NCI-H2227 treated with DMSO at 0.1 percent for 48 hours (cell line): Measurements from ENCODE around the gene HDGFL2.
A peak's percentile ranks its signal among the peaks of the same experiment; 100 is the strongest.

ENCODE experiments used
- DNase-seq: peaks from one replicate; lab custom pipeline; 2025; lab: John Stamatoyannopoulos, UW

Gene HDGFL2

DNA sequence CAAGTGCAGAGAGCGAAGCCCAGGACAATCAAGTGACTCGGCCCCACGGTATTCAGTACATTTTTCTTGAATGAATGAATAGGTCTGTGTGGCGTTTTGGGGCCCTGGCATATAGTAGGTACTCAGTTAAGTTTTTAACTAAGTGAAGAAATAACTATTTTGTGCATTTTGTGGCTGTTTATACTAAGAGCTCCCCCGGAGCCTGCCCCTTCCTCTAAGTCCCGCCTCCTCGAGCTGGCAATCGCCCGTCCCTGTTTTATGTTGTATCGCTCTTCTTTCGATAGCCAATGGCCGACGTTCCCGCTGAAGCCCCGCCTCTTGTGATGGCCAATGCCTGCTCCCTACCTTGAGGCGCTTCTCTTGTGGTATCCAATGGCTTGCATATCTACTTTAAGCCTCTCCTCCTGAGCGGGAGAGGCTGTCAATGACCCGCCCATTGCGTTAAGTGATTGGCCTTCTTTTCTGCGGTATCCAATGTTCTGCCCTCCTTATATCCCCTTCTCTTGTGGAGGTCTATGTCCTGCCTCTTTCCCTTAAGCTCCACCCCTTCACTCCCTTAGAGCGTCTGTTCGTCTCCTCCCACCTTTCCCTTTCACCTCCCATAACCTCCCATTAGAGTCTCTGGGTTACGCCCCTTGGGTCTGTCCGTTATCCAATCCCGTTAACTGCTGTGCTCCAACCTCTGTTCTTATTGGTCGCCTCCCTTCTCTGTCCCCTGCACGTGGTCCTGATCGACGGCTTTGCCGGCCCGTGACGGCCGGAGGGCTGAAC, 509 bp upstream of the HDGFL2 start:
- DNase-seq: peak; percentile 99

DNA sequence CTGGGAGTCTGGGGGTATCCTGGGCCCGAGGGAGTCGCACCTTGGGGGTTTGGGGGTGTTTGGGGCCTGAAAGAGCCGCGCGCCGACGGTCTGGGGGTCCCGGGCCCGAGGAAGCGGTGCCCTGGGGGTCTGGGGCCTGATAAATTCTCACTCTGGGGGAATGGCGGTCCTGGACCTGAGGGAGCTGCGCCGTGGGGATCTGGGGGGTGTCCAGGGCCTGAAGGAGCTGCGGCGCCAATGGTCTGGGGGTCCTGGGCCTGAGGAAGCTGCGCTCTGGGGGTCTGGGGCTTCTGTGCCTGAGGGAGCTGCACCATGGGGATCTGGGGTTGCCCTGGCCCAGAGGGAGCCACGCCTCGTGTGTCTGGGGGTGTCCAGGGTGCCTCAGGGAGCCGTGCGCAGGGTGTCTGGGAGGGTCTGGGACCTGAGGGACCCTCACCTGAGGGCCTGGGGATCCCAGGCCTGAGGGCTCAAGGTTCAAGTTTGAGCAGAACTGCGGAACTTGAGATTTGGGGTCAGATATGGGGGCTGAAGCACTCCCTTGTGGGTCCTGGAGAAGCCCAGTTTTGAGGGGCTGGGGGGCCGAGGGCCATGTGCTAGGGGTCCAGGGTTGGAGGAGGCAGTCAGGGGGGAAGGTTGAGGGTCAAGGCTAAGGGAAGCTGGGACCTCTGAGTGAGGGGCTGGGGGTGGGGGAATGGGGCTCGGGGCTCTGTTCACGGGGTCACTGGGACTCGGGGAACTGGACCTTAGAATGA, 1.1 kb downstream of the HDGFL2 start:
- no peak for DNase-seq

DNA sequence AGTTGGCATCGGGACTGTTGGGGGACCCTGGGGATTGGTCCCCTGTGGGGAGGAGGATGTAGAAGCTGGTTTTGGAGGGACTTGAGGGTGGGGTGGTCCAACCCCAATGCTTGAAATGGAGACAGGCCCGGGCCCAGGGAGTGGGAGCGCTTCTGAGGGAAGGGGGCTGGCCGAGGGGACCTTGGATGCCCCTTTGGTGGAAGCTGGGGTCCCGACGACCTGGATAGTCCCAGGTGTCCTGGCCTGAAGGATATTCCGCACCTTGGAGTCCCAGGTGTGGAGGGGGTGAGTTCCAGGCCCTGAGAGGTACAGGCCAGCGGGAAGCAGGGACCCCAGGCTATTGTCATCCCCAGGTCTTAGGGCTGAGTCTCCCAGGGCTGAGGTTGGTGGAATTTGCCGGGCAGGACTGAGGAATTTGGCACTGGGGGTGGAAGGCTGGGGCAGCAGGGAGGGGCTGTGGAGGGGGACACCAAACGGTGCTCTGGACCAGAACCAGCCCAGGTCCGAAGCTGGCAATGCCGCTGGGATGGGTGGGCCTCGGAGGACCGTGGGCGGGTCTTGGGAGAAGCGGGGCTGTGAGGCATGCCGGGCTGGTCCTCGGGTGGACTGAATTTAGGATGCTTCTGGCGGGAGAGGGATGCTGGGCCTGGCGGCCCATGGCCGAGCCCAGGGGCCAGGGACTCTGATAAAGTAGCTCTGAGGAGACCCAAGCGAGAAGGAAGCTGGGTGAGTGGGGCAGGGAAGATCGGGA, 1.8 kb downstream of the HDGFL2 start:
- DNase-seq: no peak

DNA sequence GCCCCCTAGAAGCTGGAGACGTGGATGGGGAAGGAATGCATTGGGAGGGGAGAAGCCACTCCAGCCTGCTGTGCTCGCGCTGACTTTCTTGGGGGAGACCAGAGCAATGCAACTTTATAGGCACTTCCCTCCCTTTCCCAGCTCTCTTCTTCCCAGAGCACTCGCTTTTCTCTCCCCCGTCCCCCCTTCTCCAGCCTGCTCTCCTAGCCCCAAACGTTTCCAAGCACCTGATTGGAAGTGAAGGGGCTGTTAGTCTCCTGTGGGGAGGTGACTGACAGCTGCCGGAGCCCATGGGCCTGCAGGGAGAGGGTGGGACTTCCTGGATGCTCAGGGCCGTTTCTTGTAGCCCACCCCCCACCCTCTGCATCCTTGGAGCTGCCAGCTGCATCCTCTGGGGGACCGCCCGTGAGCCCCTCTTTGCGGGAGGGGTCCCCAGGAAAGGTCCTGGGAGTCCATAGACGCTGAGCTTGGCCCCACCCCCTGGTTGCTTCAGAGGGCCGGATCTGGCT, 2.5 kb downstream of the HDGFL2 start:
- DNase-seq: peak; percentile 74

DNA sequence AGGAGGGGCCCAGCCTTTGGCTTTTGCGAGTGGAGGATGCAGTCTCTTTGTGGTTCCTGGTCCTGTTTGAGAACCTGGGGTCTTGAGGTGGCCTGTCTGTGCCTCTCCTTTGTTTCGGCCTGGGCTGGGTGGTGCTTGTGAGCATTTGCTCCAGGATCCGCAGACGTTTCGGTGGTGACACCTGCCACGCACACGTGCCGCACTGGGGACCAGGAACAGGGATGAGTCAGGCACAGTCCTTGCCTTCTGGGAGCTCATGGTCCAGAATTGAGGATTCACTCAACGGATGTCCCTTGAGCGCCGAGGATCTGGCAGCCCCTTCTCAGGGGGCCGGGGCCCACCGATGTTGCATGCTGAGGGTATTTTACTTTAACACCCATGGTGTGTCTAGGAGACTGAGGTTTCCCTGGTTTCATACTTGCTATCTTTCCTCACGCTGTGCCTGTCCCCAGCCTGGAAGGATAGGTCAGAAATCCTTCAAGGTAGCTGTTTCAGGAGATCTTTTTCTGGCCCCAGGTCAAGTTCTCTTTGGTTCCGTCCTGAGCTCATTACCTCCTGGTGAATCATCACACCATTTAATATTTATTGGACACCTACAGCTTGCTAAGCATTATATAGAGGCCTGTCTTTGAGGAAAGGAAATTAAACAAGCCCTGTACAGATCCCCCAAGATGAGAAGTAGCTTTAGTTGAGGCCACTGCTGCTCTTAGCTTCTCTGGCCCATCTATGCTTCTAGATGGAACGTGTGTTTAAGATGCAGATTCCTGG, 5.1 kb downstream of the HDGFL2 start:
- no peak for DNase-seq

DNA sequence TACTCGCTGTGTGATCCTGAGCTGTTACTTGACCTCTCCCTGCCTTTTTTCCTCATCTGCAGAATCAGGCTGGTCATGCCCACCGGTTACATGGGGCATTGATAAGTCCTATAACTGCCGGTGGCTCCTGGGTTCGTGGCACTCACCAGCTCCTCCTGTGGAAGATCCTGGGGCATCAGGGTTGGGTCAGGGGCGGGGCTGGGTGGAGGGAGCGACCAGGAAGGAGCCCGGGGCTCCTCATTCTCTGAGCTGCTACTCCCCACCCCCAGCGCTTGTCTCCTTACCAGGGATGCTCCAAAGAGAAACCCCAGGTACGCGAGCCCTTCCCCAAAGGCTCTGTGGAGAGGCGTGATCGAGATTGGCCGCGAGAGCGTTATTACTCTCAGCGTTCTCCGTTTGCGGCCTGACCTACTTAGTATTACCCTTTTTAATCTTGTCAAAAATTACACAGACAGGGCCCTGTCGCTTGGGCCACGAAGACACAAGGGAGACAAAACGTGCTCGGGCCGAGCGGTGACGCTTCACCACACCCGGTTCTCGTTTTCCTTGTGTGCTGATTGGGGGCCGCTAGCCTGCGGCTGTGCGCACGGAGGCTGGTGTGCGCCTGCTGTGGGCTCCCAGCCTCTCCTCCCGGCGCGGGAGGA, 10.7 kb downstream of the HDGFL2 start:
- DNase-seq: no peak

DNA sequence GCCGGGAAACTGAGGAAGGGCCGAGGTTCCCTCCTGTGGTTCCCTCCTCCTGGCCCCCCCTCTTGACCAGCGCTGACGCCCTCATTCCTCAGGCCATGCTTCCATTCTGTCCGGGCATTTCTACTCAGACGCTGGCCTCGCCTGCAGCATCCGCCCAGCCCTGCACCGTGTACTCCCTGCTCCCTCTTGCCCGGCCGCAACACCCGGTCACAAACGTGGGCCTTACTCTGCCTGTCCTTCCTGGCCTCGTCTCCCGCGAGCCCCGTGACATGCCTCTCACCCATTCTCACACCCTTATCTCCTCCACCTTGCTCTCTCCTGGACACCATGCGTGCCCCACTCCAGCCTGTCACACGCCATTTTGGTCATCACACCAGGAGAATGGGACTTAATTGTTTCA, 11.3 kb downstream of the HDGFL2 start:
- DNase-seq: no peak

DNA sequence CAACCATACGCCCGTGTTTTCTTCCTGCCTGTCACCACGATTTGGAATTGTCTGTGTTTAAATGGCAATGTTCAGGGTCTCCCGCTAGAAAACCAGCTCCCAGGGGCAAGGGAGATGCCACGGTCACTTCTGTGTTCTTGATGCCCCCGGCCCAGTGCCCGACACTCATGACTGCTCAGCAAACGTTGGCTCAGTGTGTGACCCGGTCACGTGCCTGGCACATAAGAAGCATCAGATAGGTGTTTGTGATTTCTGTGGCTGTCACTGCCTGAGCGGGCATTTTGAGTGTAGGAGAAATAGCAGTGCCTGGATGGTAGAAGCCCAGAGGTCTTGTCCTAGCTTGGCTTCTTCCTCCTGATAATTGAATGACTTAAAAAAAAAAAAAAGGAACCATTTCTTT, 15.5 kb downstream of the HDGFL2 start:
- DNase-seq: no peak

DNA sequence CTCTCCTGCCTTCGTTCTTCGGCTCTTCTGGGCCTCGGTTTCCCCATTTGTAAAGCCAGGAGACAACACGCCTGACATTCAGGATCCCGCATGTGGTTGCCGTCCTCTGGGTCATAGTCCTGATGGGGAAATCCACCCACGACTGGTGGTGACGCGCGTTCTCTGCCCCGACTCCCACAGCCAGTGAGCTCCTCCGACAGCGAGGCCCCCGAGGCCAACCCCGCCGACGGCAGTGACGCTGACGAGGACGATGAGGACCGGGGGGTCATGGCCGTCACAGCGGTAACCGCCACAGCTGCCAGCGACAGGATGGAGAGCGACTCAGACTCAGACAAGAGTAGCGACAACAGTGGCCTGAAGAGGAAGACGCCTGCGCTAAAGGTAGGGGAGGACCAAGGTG, 16.4 kb downstream of the HDGFL2 start:
- DNase-seq: no peak

DNA sequence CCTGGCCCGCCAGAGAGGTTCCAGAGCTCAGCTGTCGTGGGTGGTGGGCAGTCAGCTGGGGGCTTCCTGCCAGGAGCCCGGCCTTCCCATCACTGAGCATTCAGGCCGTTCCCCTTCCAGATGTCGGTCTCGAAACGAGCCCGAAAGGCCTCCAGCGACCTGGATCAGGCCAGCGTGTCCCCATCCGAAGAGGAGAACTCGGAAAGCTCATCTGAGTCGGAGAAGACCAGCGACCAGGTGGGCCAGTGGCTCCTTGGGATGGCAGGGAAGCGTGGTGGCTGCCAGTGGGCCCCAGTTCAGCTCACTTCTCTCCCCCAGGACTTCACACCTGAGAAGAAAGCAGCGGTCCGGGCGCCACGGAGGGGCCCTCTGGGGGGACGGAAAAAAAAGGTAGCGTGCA, 19.3 kb downstream of the HDGFL2 start:
- DNase-seq: no peak

DNA sequence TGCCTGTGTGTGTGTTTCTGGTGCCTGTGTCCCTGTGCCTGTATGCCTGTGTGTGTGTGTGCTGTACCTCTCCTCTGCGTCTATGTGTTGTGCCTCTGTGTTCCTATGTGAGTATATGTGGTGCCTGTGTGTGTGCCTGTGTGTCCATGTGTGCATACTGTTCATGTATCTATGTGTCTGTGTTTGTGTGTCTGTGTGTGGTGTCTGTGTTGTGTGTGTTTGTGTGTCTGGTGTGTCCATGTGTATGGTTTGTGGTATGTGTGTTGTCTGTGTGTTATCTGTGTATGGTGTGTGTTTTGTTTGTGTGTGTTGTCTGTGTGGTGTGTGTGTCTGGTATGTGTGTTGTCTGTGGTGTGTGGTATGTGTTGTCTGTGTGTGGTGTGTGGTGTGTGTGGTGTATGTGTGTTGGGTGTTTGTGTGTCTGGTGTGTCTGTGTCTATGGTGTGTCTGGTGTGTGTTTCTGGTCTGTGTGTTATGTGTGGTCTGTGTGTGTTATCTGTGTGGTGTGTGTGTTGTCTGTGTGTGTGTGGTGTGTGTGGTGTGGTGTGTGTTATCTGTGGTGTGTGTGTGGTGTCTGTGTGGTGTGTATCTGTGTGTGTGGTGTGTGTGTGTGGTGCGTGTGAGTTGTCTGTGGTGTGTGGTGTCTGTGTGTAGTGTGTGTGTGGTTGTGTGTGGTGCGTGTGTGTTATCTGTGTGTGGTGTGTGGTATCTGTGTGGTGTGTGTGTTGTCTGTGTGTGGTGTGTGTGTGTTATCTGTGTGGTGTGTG, 20.4 kb downstream of the HDGFL2 start:
- DNase-seq: no peak

DNA sequence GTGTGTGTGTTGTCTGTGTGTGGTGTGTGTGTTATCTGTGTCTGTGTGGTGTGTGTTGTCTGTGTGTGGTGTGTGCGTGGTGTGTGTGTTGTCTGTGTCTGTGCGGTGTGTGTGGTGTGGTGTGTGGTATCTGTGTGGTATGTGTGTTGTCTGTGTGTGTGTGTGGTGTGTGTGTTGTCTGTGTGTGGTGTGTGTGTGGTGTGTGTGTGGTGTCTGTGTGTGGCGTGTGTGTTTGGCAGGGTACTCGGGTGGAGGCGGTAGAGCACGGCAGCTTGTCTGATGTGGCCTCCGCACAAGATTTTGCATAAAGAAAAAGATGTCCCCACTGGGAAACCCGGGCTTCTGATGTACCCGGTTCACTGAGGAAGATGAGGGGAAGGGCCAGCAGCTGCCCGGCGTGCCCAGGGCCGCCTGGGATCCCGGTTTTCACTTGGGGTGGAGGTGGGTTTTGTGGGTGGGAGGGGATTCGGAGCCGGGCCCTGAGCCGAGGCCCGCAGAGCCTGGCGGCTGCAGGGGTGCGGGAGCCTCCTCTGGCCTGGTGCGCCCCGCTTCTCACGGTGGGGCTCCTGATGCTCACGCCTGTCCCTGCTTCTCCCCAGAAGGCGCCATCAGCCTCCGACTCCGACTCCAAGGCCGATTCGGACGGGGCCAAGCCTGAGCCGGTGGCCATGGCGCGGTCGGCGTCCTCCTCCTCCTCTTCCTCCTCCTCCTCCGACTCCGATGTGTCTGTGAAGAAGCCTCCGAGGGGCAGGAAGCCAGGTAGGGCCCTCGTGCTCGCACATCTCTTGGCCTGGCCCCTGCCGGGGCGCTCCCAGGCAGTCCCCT, 21.2 kb downstream of the HDGFL2 start:
- DNase-seq: no peak

DNA sequence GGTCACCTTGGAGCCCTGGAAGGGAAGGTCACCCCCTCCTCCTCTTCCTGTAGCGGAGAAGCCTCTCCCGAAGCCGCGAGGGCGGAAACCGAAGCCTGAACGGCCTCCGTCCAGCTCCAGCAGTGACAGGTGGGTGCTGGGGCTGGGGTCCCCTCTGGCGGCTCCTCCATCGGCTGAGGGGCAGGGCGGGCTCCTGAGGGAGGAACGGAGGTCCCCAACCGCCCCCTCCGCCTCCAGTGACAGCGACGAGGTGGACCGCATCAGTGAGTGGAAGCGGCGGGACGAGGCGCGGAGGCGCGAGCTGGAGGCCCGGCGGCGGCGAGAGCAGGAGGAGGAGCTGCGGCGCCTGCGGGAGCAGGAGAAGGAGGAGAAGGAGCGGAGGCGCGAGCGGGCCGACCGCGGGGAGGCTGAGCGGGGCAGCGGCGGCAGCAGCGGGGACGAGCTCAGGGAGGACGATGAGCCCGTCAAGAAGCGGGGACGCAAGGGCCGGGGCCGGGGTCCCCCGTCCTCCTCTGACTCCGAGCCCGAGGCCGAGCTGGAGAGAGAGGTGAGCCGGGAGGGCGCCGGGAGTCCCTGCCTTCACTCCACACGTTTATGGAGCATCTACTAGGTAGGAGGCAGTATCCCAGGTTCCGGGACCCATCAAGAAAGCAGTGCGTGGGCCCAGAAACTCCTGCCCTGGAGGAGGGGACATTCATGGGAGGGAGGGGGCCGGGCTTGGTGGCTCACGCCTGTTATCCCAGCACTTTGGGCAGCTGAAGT, 22.0 kb downstream of the HDGFL2 start:
- DNase-seq: no peak

DNA sequence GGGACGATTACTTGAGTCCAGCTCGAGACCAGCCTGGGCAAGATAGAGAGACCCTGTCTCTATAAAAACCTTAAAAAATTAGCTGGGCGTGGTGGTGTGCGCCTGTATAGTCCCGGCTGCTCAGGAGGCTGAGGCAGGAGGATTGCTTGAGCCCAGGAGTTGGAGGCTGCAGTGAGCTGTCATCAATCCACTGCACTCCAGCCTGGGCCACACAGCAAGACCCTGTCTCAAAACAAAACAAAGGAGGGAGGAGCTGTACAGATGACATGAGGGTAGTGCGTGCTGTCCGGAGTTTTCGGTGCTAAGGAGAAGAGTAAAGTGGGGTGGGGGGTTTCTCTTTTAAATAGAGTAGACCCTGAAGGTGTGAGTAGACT, 22.6 kb downstream of the HDGFL2 start:
- DNase-seq: no peak

DNA sequence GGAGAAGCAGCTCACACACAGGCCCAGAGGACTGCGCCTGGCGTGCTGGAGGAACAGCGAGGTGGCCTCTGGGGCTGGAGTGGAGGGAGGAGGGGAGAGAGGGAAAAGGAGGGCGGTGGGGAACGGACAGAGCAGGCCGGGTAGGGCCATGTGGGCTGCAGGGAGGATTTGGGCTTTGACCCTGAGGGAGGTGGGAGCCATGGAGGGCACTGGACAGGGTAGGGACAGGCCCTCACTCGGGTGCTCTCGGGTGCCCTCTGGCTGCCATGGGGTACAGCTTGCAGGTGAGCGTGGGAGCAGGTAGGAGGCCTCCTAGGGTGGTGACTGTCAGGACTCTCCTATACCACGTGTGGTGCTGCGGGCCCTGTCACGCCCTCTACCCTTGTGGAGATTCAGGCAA, 23.4 kb downstream of the HDGFL2 start:
- no peak for DNase-seq

DNA sequence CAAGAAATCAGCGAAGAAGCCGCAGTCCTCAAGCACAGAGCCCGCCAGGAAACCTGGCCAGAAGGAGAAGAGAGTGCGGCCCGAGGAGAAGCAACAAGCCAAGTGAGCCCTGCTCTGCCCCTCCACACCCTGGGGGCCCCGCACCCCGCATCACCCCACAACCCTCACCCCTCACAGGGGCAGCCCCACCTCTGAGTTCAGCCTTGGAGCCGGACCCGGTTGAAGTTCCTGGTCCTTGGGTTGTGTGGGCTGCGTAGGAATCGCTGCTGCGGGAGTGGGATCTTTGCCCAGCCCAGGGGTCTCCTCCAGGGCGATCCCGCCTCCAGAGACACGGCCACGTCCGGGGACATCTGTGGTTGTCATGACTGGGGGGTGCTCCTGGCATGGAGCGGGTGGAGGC, 24.2 kb downstream of the HDGFL2 start:
- no peak for DNase-seq

DNA sequence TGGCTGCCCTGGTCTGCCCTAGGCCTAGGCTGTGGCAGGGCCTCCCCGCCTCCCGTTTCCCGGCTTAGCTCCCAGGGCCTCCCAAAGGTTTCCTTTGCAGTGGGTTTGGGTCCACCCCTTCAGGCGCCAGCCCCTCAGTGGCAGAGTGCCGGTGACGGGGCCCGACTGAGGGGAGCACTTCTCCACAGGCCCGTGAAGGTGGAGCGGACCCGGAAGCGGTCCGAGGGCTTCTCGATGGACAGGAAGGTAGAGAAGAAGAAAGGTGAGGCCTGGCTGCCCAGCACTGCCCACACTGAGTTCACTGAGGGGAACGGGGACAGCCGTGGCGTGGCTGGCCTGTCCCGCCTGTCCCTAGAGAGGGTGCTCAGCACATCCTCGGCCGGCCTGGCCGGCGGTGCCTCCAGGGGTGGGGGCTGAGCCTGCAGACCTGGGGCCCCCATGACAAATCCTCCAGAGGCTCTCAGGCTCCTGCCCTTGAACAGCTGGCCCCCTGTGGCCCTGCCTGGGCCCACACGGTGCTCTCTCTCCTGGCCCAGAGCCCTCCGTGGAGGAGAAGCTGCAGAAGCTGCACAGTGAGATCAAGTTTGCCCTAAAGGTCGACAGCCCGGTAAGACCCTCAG, 25.8 kb downstream of the HDGFL2 start:
- no peak for DNase-seq

DNA sequence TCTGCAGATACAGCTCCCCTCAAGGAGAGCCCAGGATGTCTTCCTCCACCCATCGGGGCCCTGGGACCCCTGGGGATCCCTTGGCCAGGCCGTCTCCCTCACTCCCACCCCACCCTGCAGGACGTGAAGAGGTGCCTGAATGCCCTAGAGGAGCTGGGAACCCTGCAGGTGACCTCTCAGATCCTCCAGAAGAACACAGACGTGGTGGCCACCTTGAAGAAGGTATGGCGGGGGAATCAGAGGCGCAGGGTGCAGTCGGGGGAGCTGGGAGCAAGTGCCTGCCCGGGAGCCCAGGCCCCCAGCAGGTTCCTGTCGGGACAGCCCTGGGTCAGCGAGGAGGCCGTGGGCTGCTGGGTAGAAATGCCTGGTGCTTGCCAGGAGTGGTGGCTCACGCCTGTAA, 26.6 kb downstream of the HDGFL2 start:
- DNase-seq: no peak

DNA sequence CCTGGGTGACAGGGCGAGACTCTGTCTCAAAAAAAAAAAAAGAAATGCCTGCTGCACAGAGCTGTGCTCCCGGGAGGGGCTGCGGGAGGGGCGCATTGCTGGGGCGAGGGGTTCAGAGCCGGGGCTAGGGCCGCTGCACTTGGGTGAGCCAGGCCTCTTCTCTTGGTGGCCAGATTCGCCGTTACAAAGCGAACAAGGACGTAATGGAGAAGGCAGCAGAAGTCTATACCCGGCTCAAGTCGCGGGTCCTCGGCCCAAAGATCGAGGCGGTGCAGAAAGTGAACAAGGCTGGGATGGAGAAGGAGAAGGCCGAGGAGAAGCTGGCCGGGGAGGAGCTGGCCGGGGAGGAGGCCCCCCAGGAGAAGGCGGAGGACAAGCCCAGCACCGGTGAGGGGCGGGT, 27.2 kb downstream of the HDGFL2 start:
- DNase-seq: no peak
